ENCODE measurements around the gene CALR. TPM values are rescaled to one million over a fixed set of nuclear protein-coding genes. Genes with fewer than 3 reads are reported as not detected.

CALR gene
- total and polyA plus RNA-seq, 2 donors (not counting 3 experiments of a cell fraction or from before 2014, with no cell fraction given), result 1,135 to 1,636 TPM

DNA sequence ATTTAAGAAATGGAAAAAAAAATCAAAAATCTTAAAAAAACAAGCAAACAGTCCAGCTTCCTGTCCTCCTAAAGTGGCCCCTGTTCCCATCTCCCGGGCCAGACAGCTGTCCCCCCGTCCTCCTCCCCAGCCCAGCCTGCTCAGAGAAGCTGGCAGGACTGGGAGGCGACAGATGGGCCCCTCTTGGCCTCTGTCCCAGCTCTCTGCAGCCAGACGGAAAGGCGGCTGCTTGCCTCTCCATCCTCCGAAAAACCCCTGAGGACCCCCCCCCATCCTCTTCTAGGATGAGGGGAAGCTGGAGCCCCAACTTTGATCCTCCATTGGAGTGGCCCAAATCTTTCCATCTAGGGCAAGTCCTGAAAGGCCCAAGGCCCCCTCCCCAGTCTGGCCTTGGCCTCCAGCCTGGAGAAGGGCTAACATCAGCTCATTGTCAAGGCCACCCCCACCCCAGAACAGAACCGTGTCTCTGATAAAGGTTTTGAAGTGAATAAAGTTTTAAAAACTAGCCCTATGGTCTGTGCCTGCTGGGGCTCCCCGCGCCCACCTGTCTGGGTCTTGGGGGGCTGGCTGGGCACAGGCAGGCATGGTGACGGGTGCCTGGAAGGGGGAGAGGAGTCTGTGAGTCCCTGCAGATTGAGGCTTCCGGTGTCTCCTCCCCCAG, 14.9 kb downstream of the CALR start:
- POLR2A ChIA-PET, result interaction anchor here (0.6 kb wide), 1 partner anchor 10 kb away, joined by 4 read pairs; no protein-coding TSS in a partner anchor
- TSS peak; percentile 42 for BruUV-seq (replicated peaks)
- Histone ChIP-seq H3K27ac (ENCODE audit: insufficient read depth, low read depth, low read length) (peak overlapping the region; percentile 97), H3K9ac (replicated peaks; ENCODE audit: extremely low read depth, insufficient read depth, low read length) (peak overlapping the region; percentile 71), H4K20me1 (replicated peaks; ENCODE audit: control insufficient read depth, extremely low read depth, insufficient read depth, low read length) (no peaks in the 10 kb centered on the region), H3K9me1 (replicated peaks; ENCODE audit: control insufficient read depth, extremely low read depth, insufficient read depth, low read length) (no peaks in the 10 kb centered on the region), H3K27me3 (ENCODE audit: control insufficient read depth in 2 of 2, insufficient read depth in 2 of 2, low read length in 2 of 2) (no peaks in the 10 kb centered on the region), H3K4me2 (ENCODE audit: insufficient read depth, low read length) (peak overlapping the region; percentile 49), H3K9me3 (replicated peaks; ENCODE audit: control insufficient read depth, insufficient read depth, low read length) (no peaks in the 10 kb centered on the region), H3K4me1 (ENCODE audit: control insufficient read depth, extremely low read depth, insufficient read depth, low read length) (peaks cover 38% of the 10 kb centered on the region), H3K36me3 (ENCODE audit: control insufficient read depth in 2 of 2, extremely low read depth in 1 of 2, insufficient read depth in 2 of 2, low read length in 2 of 2) (peaks cover 16 to 30% of the 10 kb centered on the region in 2 experiments), H2AFZ (ENCODE audit: low read depth, low read length) (no peak overlapping the region), H3K4me3 (replicated peaks in 1 of 3; ENCODE audit: insufficient read depth in 1 of 3, low read depth in 1 of 3, low read length in 3 of 3) (no peak overlapping the region), H3K79me2 (ENCODE audit: control insufficient read depth, insufficient read depth, low read length) (peaks cover 49% of the 10 kb centered on the region)
- TF ChIP-seq JUN (IDR thresholded peaks at IDR 0.05; ENCODE audit: borderline replicate concordance, insufficient read depth, insufficient read length, low read depth) (no peak), POLR2AphosphoS5 (IDR thresholded peaks at IDR 0.05; ENCODE audit: insufficient read depth, low read depth, low read length) (peak; percentile 58)
- dilution Hi-C loops (cut with MboI; ENCODE audit: extremely low pct_ligation_motif_present, low sequenced_read_pairs), result no loop called here
- intact Hi-C loops (cut with micrococcal nuclease), result loop anchor here (1.0 kb wide), 1 partner anchor 8 kb away; the partner anchor contains the start of gene RAD23A
- FAIRE-seq (no peak), DNase-seq (ENCODE audit: low read depth, low spot score) (no peak)
- CTCF ChIA-PET, result interaction anchor here (0.9 to 1.9 kb wide), 4 partner anchors 12 to 141 kb away, joined by 3 to 17 read pairs (median 5); no protein-coding TSS in a partner anchor

DNA sequence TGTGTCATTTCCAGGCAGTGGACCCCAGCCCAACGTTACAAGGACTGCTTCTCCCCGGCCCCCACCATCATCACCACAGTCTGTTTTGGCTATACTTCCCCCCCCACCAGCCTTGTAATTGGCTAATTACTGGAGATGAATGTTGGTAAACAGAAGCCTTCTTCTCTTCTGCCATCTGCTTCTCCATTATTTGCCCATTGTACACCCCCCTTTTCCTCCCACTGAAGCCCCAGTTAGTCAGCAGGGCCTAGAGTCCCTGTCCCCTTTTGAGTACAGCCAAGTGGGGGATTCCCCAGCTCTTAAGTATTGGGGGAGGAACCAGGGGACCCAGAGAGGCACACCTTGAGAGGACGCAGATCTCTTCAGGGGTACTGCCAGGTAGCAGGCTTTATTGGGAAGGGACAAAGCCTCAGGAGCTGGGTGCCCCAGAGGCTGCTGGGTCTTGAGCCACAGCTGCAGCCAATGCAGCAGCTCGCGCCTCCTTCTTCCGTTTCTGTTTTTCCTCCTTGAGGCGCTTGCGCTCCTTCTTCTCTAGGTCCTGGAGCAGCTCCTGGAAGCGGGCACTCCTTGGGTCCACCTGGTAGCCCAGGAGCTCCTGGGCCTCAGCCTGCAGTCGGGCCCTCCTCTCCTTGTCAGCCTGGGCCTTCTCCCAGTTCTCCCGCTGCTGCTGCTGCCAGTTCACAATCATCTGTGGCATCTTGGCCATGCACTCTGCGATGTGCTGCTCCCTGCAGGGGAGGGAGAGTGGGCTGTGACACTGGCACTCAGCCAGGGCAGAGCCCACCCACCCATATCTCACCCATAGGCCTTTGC, 15.6 kb downstream of the CALR start:
- intact Hi-C loops (cut with micrococcal nuclease), result loop anchor here (1.0 kb wide), 1 partner anchor 9 kb away; the partner anchor contains the start of gene RAD23A
- Histone ChIP-seq H3K79me2 (ENCODE audit: control insufficient read depth, insufficient read depth, low read length) (peaks cover 47% of the 10 kb centered on the region), H3K9me3 (replicated peaks; ENCODE audit: control insufficient read depth, insufficient read depth, low read length) (no peaks in the 10 kb centered on the region), H3K36me3 (ENCODE audit: control insufficient read depth in 2 of 2, extremely low read depth in 1 of 2, insufficient read depth in 2 of 2, low read length in 2 of 2) (peaks cover 14 to 22% of the 10 kb centered on the region in 2 experiments), H3K9me1 (replicated peaks; ENCODE audit: control insufficient read depth, extremely low read depth, insufficient read depth, low read length) (no peaks in the 10 kb centered on the region), H3K4me3 (replicated peaks in 1 of 3; ENCODE audit: insufficient read depth in 1 of 3, low read depth in 1 of 3, low read length in 3 of 3) (no peak overlapping the region), H3K27me3 (ENCODE audit: control insufficient read depth in 2 of 2, insufficient read depth in 2 of 2, low read length in 2 of 2) (no peaks in the 10 kb centered on the region), H2AFZ (ENCODE audit: low read depth, low read length) (no peak overlapping the region), H3K4me1 (ENCODE audit: control insufficient read depth, extremely low read depth, insufficient read depth, low read length) (peaks cover 38% of the 10 kb centered on the region), H4K20me1 (replicated peaks; ENCODE audit: control insufficient read depth, extremely low read depth, insufficient read depth, low read length) (no peaks in the 10 kb centered on the region), H3K27ac (ENCODE audit: insufficient read depth, low read depth, low read length) (peak overlapping the region; percentile 97), H3K9ac (replicated peaks; ENCODE audit: extremely low read depth, insufficient read depth, low read length) (peak overlapping the region; percentile 71), H3K4me2 (ENCODE audit: insufficient read depth, low read length) (peak overlapping the region; percentile 49)
- ChIA-PET POLR2A (interaction anchor here (1.2 kb wide), 1 partner anchor 8 kb away, joined by 5 read pairs; no protein-coding TSS in a partner anchor), CTCF (interaction anchor here (1.1 to 3.6 kb wide), 3 partner anchors 10 to 107 kb away, joined by 3 to 15 read pairs (median 3); no protein-coding TSS in a partner anchor)
- dilution Hi-C loops (cut with MboI; ENCODE audit: extremely low pct_ligation_motif_present, low sequenced_read_pairs), result no loop called here
- FAIRE-seq (no peak), DNase-seq (ENCODE audit: low read depth, low spot score) (no peak)
- TF ChIP-seq, protein P1, sequence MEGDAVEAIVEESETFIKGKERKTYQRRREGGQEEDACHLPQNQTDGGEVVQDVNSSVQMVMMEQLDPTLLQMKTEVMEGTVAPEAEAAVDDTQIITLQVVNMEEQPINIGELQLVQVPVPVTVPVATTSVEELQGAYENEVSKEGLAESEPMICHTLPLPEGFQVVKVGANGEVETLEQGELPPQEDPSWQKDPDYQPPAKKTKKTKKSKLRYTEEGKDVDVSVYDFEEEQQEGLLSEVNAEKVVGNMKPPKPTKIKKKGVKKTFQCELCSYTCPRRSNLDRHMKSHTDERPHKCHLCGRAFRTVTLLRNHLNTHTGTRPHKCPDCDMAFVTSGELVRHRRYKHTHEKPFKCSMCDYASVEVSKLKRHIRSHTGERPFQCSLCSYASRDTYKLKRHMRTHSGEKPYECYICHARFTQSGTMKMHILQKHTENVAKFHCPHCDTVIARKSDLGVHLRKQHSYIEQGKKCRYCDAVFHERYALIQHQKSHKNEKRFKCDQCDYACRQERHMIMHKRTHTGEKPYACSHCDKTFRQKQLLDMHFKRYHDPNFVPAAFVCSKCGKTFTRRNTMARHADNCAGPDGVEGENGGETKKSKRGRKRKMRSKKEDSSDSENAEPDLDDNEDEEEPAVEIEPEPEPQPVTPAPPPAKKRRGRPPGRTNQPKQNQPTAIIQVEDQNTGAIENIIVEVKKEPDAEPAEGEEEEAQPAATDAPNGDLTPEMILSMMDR (IDR thresholded peaks at IDR 0.05; ENCODE audit: extremely low read depth in 1 of 2, insufficient read depth in 1 of 2, low read depth in 1 of 2, low read length in 2 of 2), result no peak
- TF ChIP-seq MYC (IDR thresholded peaks at IDR 0.05; ENCODE audit: low read depth, low read length) (no peak), POLR2A (IDR thresholded peaks at IDR 0.05; ENCODE audit: low read depth, low read length) (no peak), GATA2 (IDR thresholded peaks at IDR 0.05; ENCODE audit: insufficient read depth, insufficient read length, low read depth, low read length) (no peak), POLR2AphosphoS5 (IDR thresholded peaks at IDR 0.05; ENCODE audit: insufficient read depth, low read depth, low read length) (no peak), JUN (IDR thresholded peaks at IDR 0.05; ENCODE audit: borderline replicate concordance, insufficient read depth, insufficient read length, low read depth) (no peak), FOS (IDR thresholded peaks at IDR 0.05; ENCODE audit: borderline replicate concordance, insufficient read depth, low read length) (no peak), EZH2 (IDR thresholded peaks at IDR 0.05; ENCODE audit: borderline replicate concordance, low read depth, low read length, severe bottlenecking) (no peak)
- TF ChIP-seq, protein P2, sequence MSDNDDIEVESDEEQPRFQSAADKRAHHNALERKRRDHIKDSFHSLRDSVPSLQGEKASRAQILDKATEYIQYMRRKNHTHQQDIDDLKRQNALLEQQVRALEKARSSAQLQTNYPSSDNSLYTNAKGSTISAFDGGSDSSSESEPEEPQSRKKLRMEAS (IDR thresholded peaks at IDR 0.05; ENCODE audit: insufficient read depth, insufficient read length), result no peak
- BruUV-seq (replicated peaks), result no TSS peak

Data from endothelial cell of umbilical vein (primary cell).